CD4-positive, alpha-beta T cell (primary cell): ENCODE data around the gene CHD9. TPM values are rescaled to one million over a fixed set of nuclear protein-coding genes. Genes with fewer than 3 reads are reported as not detected.
"Not testable (repeated sequence)": the region's sequence is repeated elsewhere in the genome, so short reads cannot be mapped to it uniquely, and the experiment has no call there.

ENCODE experiments used
- ATAC-seq: fragments of 200-7000 bp; cut with Tn5 transposase; one replicate; pipeline ENCODE4 v1.10.0; 2022; ENCODE audit warnings: mild to moderate bottlenecking; ENCODE audit not compliant: poor library complexity
- CTCF ChIA-PET: fragments of 350-600 bp; sonication (Branson Sonifier 250); formaldehyde crosslinking; loops from one replicate; lab custom pipeline; 2021; ENCODE audit warnings: antibody characterized with exemption, inconsistent platforms; lab: Charles Lee
- POLR2A ChIA-PET: fragments of 350-600 bp; sonication (Branson Sonifier 250); formaldehyde crosslinking; loops from one replicate; lab custom pipeline; 2021; ENCODE audit warnings: antibody characterized with exemption, inconsistent platforms; lab: Charles Lee
- DNase-seq, 14 experiments: peaks; one replicate each; pipeline ENCODE4 v3.0.0-alpha.2; 2013 to 2020; ENCODE audit warnings: mixed read lengths in 2 of 14
- H3K27ac ChIP-seq, 2 donors: one replicate each; pipeline versions ENCODE4 v1.5.1 to v1.7.0; 2013; ENCODE audit warnings: low read length in 2 of 2, low read depth in 1 of 2, mild to moderate bottlenecking in 1 of 2
- H3K27me3 ChIP-seq, 2 experiments: 1 replicate in 1 of 2; 2 replicates in 1 of 2; pipeline versions ENCODE4 v1.6.1 to v1.7.0; 2013; ENCODE audit warnings: low read length in 2 of 2, control low read depth in 1 of 2, mild to moderate bottlenecking in 1 of 2, moderate library complexity in 1 of 2; ENCODE audit not compliant: insufficient read depth in 2 of 2, control insufficient read depth in 1 of 2
- H3K36me3 ChIP-seq: one replicate; pipeline ENCODE4 v1.6.1; 2013; ENCODE audit warnings: low read length, control low read depth; ENCODE audit not compliant: insufficient read depth
- H3K4me1 ChIP-seq: one replicate; pipeline ENCODE4 v1.6.1; 2013; ENCODE audit warnings: low read length, control low read depth; ENCODE audit not compliant: insufficient read depth
- H3K4me3 ChIP-seq: one replicate; pipeline ENCODE4 v1.5.1; 2013; ENCODE audit warnings: mild to moderate bottlenecking, low read length, moderate library complexity
- H3K9me3 ChIP-seq, 2 experiments: 1 replicate in 1 of 2; 2 replicates in 1 of 2; pipeline versions ENCODE4 v1.6.1 to v1.7.0; 2013; ENCODE audit warnings: low read length in 2 of 2, mild to moderate bottlenecking in 2 of 2, control low read depth in 1 of 2, moderate library complexity in 1 of 2; ENCODE audit not compliant: control insufficient read depth in 1 of 2, insufficient read depth in 1 of 2
- H3K27ac Mint-ChIP-seq: one replicate; pipeline ENCODE4 v1.8.0; 2020; ENCODE audit warnings: mixed read lengths
- H3K27me3 Mint-ChIP-seq: one replicate; pipeline ENCODE4 v1.8.0; 2021; ENCODE audit warnings: mixed read lengths
- H3K36me3 Mint-ChIP-seq: one replicate; pipeline ENCODE4 v1.8.0; 2021; ENCODE audit warnings: low read depth, mixed read lengths
- H3K4me1 Mint-ChIP-seq: one replicate; pipeline ENCODE4 v1.8.0; 2021; ENCODE audit warnings: low read depth, mixed read lengths
- H3K4me3 Mint-ChIP-seq: one replicate; pipeline ENCODE4 v1.8.0; 2020; ENCODE audit warnings: mild to moderate bottlenecking, mixed read lengths
- H3K9me3 Mint-ChIP-seq: one replicate; pipeline ENCODE4 v1.8.0; 2020; ENCODE audit warnings: mixed read lengths
- CTCF ChIP-seq: fragments of 200-600 bp; IDR thresholded peaks from one replicate; pipeline ENCODE4 v1.8.0; 2022; ENCODE audit warnings: antibody characterized with exemption, mild to moderate bottlenecking
- intact Hi-C, 2 experiments: fragments of 100-400 bp; cut with DNase I in 1 of 2; cut with micrococcal nuclease in 1 of 2; formaldehyde crosslinking; loops; one replicate each; pipeline versions ENCODE4 v1.15.1 to v1.9.0; 2023 to 2025; cut with DNase I, micrococcal nuclease
- total RNA-seq, 174 experiments: library from RNA in 2 of 174; stranded (reverse) in 2 of 174; gene quantifications; one replicate each; pipeline ENCODE4 v1.2.3 and lab custom pipeline; 2021 to 2026

Gene CHD9
- total RNA-seq, 2 experiments from 2014 or later = 28.2 to 28.8 TPM

GRCh38 chr16:53176434-53176833 is 121.6 kb downstream of the CHD9 start:
- no peaks in the 10 kb centered on the region for H3K27me3 Mint-ChIP-seq
- no peaks in the 10 kb centered on the region for H3K9me3 ChIP-seq
- intact Hi-C loops = no loop called here
- DNase-seq (no peak), ATAC-seq (no peak)
- no peaks in the 10 kb centered on the region for H3K27me3 ChIP-seq
- H3K9me3 Mint-ChIP-seq = no peaks in the 10 kb centered on the region
- H3K4me3 Mint-ChIP-seq = no peak overlapping the region
- peaks cover 10% of the 10 kb centered on the region for H3K4me1 Mint-ChIP-seq
- no peak overlapping the region for H3K27ac ChIP-seq
- no peaks in the 10 kb centered on the region for H3K4me1 ChIP-seq
- H3K36me3 ChIP-seq = no peaks in the 10 kb centered on the region
- TF ChIP-seq CTCF = no peak
- no peak overlapping the region for H3K27ac Mint-ChIP-seq
- H3K36me3 Mint-ChIP-seq = peaks cover 24% of the 10 kb centered on the region
- POLR2A ChIA-PET = no interaction called here
- CTCF ChIA-PET = no interaction called here
- H3K4me3 ChIP-seq = no peak overlapping the region

GRCh38 chr16:53183442-53183841 is 128.7 kb downstream of the CHD9 start:
- H3K9me3 ChIP-seq = peaks cover 13 to 20% of the 10 kb centered on the region in 2 experiments
- H3K9me3 Mint-ChIP-seq = peaks cover 7% of the 10 kb centered on the region
- no peaks in the 10 kb centered on the region for H3K36me3 ChIP-seq
- no peak overlapping the region for H3K4me3 ChIP-seq
- no peaks in the 10 kb centered on the region for H3K4me1 Mint-ChIP-seq
- POLR2A ChIA-PET = no interaction called here
- no peak for TF ChIP-seq CTCF
- intact Hi-C loops = no loop called here
- no peak for ATAC-seq
- H3K4me1 ChIP-seq = no peaks in the 10 kb centered on the region
- H3K36me3 Mint-ChIP-seq = peaks cover 55% of the 10 kb centered on the region
- no peak overlapping the region for H3K4me3 Mint-ChIP-seq
- no peak overlapping the region for H3K27ac ChIP-seq
- no peaks in the 10 kb centered on the region for H3K27me3 ChIP-seq
- no peak overlapping the region for H3K27ac Mint-ChIP-seq
- CTCF ChIA-PET = no interaction called here
- no peak for DNase-seq
- no peaks in the 10 kb centered on the region for H3K27me3 Mint-ChIP-seq

GRCh38 chr16:53185741-53186140 is 130.9 kb downstream of the CHD9 start:
- H3K27me3 Mint-ChIP-seq, H3K36me3 ChIP-seq, DNase-seq, H3K4me3 ChIP-seq, H3K27ac Mint-ChIP-seq, H3K4me3 Mint-ChIP-seq, H3K4me1 Mint-ChIP-seq, POLR2A ChIA-PET, ATAC-seq, H3K27ac ChIP-seq, H3K9me3 Mint-ChIP-seq, CTCF ChIA-PET, H3K4me1 ChIP-seq, intact Hi-C loops, H3K27me3 ChIP-seq: not testable (repeated sequence)
- H3K36me3 Mint-ChIP-seq = peaks cover 52% of the 10 kb centered on the region
- H3K9me3 ChIP-seq = peaks cover 13 to 20% of the 10 kb centered on the region in 2 experiments

GRCh38 chr16:53187775-53188174 is 133.0 kb downstream of the CHD9 start:
- POLR2A ChIA-PET = no interaction called here
- Mint-ChIP-seq H3K4me3 (no peak overlapping the region), H3K4me1 (no peaks in the 10 kb centered on the region), H3K9me3 (peaks cover 7% of the 10 kb centered on the region), H3K36me3 (peaks cover 52% of the 10 kb centered on the region), H3K27me3 (no peaks in the 10 kb centered on the region), H3K27ac (no peak overlapping the region)
- H3K9me3 ChIP-seq = peaks cover 13 to 20% of the 10 kb centered on the region in 2 experiments
- H3K27ac ChIP-seq = no peak overlapping the region
- H3K4me3 ChIP-seq = no peak overlapping the region
- H3K27me3 ChIP-seq = no peaks in the 10 kb centered on the region
- intact Hi-C loops = no loop called here
- no peaks in the 10 kb centered on the region for H3K4me1 ChIP-seq
- H3K36me3 ChIP-seq = no peaks in the 10 kb centered on the region
- CTCF ChIA-PET = no interaction called here
- no peak for ATAC-seq
- no peak for DNase-seq
- TF ChIP-seq CTCF = no peak
